ENCODE data around the gene TDRD10. TPM values are rescaled to one million over a fixed set of nuclear protein-coding genes. Genes with fewer than 3 reads are reported as not detected.
"Not testable (repeated sequence)": the region's sequence is repeated elsewhere in the genome, so short reads cannot be mapped to it uniquely, and the experiment has no call there.

TDRD10 gene
- total RNA-seq, 1 donor from 2014 or later = not detected

GRCh38 chr1:154485910-154486496, 16.0 kb upstream of the TDRD10 start:
- H3K27me3 Mint-ChIP-seq (ENCODE audit: low read depth, unreplicated experiment) = peaks cover 27% of the 10 kb centered on the region
- H3K4me3 Mint-ChIP-seq (ENCODE audit: unreplicated experiment) = no peak overlapping the region
- Histone ChIP-seq H3K79me2 (ENCODE audit: insufficient read depth, low read length) (no peaks in the 10 kb centered on the region), H3K27ac (ENCODE audit: low read depth, low read length) (no peak overlapping the region), H3K27me3 (ENCODE audit: insufficient read depth, low read length) (peaks cover 34% of the 10 kb centered on the region), H3K4me2 (ENCODE audit: low read length) (no peak overlapping the region), H3K9ac (ENCODE audit: low read length) (no peak overlapping the region), H3K36me3 (ENCODE audit: insufficient read depth, low read length) (no peaks in the 10 kb centered on the region), H3K4me1 (ENCODE audit: insufficient read depth, low read length) (peaks cover 5% of the 10 kb centered on the region), H3K9me3 (ENCODE audit: insufficient read depth, low read depth, low read length) (no peaks in the 10 kb centered on the region), H4K20me1 (ENCODE audit: insufficient read depth, low read length) (peaks cover 6% of the 10 kb centered on the region), H2AFZ (ENCODE audit: low read depth, low read length) (no peak overlapping the region), H3K4me3 (ENCODE audit: insufficient read depth, low read depth, low read length) (no peak overlapping the region)
- peaks cover 7% of the 10 kb centered on the region for H3K4me1 Mint-ChIP-seq (ENCODE audit: low read depth, unreplicated experiment)
- FAIRE-seq (no peak), DNase-seq (ENCODE audit: low read depth) (no peak)
- H3K36me3 Mint-ChIP-seq (ENCODE audit: low read depth, unreplicated experiment) = no peaks in the 10 kb centered on the region
- H3K9me3 Mint-ChIP-seq (ENCODE audit: unreplicated experiment) = no peaks in the 10 kb centered on the region
- TF ChIP-seq EZH2 (IDR thresholded peaks at IDR 0.05; ENCODE audit: insufficient read depth, low read length) = no peak
- TF ChIP-seq CTCF (IDR thresholded peaks at IDR 0.05; ENCODE audit: insufficient read depth, low read depth, low read length) = no peak
- H3K27ac Mint-ChIP-seq (ENCODE audit: unreplicated experiment) = no peak overlapping the region

GRCh38 chr1:154486756-154487155, 15.3 kb upstream of the TDRD10 start:
- H3K36me3 ChIP-seq (ENCODE audit: insufficient read depth, low read length); DNase-seq (ENCODE audit: low read depth); H4K20me1 ChIP-seq (ENCODE audit: insufficient read depth, low read length); H3K4me2 ChIP-seq (ENCODE audit: low read length); FAIRE-seq; H3K4me3 Mint-ChIP-seq (ENCODE audit: unreplicated experiment); H3K27ac ChIP-seq (ENCODE audit: low read depth, low read length); H3K4me1 ChIP-seq (ENCODE audit: insufficient read depth, low read length); H3K36me3 Mint-ChIP-seq (ENCODE audit: low read depth, unreplicated experiment); H2AFZ ChIP-seq (ENCODE audit: low read depth, low read length); H3K9me3 ChIP-seq (ENCODE audit: insufficient read depth, low read depth, low read length); H3K9ac ChIP-seq (ENCODE audit: low read length); H3K27ac Mint-ChIP-seq (ENCODE audit: unreplicated experiment); H3K9me3 Mint-ChIP-seq (ENCODE audit: unreplicated experiment); H3K4me1 Mint-ChIP-seq (ENCODE audit: low read depth, unreplicated experiment); H3K4me3 ChIP-seq (ENCODE audit: insufficient read depth, low read depth, low read length); H3K79me2 ChIP-seq (ENCODE audit: insufficient read depth, low read length): not testable (repeated sequence)
- peaks cover 35% of the 10 kb centered on the region for H3K27me3 Mint-ChIP-seq (ENCODE audit: low read depth, unreplicated experiment)
- H3K27me3 ChIP-seq (ENCODE audit: insufficient read depth, low read length) = peaks cover 41% of the 10 kb centered on the region

- H3K4me2 ChIP-seq (ENCODE audit: low read length) = no peak overlapping the region
- no peak overlapping the region for H2AFZ ChIP-seq (ENCODE audit: low read depth, low read length)
- no peak overlapping the region for H3K4me3 Mint-ChIP-seq (ENCODE audit: unreplicated experiment)
- FAIRE-seq (no peak), DNase-seq (ENCODE audit: low read depth) (no peak)
- peaks cover 44% of the 10 kb centered on the region for H3K27me3 Mint-ChIP-seq (ENCODE audit: low read depth, unreplicated experiment)
- H3K4me1 ChIP-seq (ENCODE audit: insufficient read depth, low read length) = peaks cover 4% of the 10 kb centered on the region
- H3K79me2 ChIP-seq (ENCODE audit: insufficient read depth, low read length) = no peaks in the 10 kb centered on the region
- no peaks in the 10 kb centered on the region for H3K9me3 ChIP-seq (ENCODE audit: insufficient read depth, low read depth, low read length)
- H3K9ac ChIP-seq (ENCODE audit: low read length) = no peak overlapping the region
- H3K27ac ChIP-seq (ENCODE audit: low read depth, low read length) = no peak overlapping the region
- H3K4me3 ChIP-seq (ENCODE audit: insufficient read depth, low read depth, low read length) = no peak overlapping the region
- H3K27ac Mint-ChIP-seq (ENCODE audit: unreplicated experiment) = no peak overlapping the region
- no peaks in the 10 kb centered on the region for H3K9me3 Mint-ChIP-seq (ENCODE audit: unreplicated experiment)
- H3K4me1 Mint-ChIP-seq (ENCODE audit: low read depth, unreplicated experiment) = peaks cover 7% of the 10 kb centered on the region
- no peaks in the 10 kb centered on the region for H3K36me3 Mint-ChIP-seq (ENCODE audit: low read depth, unreplicated experiment)
- H4K20me1 ChIP-seq (ENCODE audit: insufficient read depth, low read length) = peaks cover 3% of the 10 kb centered on the region
- H3K36me3 ChIP-seq (ENCODE audit: insufficient read depth, low read length) = no peaks in the 10 kb centered on the region
- TF ChIP-seq CTCF (IDR thresholded peaks at IDR 0.05; ENCODE audit: insufficient read depth, low read depth, low read length) (no peak), EZH2 (IDR thresholded peaks at IDR 0.05; ENCODE audit: insufficient read depth, low read length) (no peak)
- peaks cover 61% of the 10 kb centered on the region for H3K27me3 ChIP-seq (ENCODE audit: insufficient read depth, low read length)
Measured at GRCh38 chr1:154488922-154489321, 13.1 kb upstream of the TDRD10 start.

Measured in astrocyte (in vitro differentiated cells and primary cell).